Hematopoietic multipotent progenitor cell (in vitro differentiated cells): ENCODE data around the gene PCDHAC1. TPM values are rescaled to one million over a fixed set of nuclear protein-coding genes. Genes with fewer than 3 reads are reported as not detected.

Experiments used
- DNase-seq, 3 donors: peaks; one replicate each; pipeline ENCODE4 v3.0.0-alpha.2; 2011 to 2015; ENCODE audit warnings: low read depth in 2 of 3, low spot score in 2 of 3
- small RNA-seq: library from RNA; depleted of rRNA; stranded (forward); fragments of <200 nt; gene quantifications from one replicate; pipeline ENCODE3, GENCODE V24; 2012
- total RNA-seq: library from RNA; depleted of rRNA; stranded (reverse); fragments of >200 nt; gene quantifications from one replicate; pipeline ENCODE4 v1.2.3, GENCODE V29; 2012

Gene PCDHAC1
- total RNA-seq, 1 donor, result under 0.01 TPM

GRCh38 chr5:140966293-140967225 lies 40.5 kb downstream of the PCDHAC1 start, which contains the start of gene PCDHAC2:
Gene PCDHAC2 (plus strand): TSS chr5:140966476. CDS start chr5:140966767, 291 bp downstream.
- peak in 1 of 3 donors; percentile 0 for DNase-seq

DNA sequence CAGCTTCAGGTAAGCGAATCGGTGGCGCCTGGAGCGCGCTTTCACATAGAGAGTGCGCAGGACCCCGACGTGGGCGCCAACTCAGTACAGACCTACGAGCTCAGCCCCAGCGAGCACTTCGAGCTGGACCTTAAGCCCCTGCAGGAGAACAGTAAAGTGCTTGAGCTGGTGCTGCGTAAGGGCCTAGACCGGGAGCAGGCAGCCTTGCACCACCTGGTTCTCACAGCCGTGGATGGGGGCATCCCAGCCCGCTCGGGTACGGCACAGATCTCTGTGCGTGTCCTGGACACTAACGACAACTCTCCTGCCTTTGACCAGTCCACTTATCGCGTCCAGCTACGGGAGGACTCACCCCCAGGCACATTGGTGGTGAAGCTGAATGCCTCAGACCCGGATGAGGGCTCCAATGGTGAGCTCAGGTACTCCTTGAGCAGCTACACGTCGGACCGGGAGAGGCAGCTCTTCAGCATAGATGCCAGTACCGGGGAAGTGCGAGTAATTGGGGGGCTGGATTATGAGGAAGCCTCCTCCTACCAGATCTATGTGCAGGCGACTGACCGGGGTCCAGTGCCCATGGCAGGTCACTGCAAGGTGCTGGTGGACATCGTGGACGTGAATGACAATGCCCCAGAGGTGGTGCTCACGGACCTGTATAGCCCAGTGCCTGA lies 41.3 kb downstream of the PCDHAC1 start:
- no peak for DNase-seq

GRCh38 chr5:140969880-140970279 lies 43.8 kb downstream of the PCDHAC1 start:
- no peak for DNase-seq

- DNase-seq, result no peak
These were observed 47.5 kb downstream of the PCDHAC1 start for GRCh38 chr5:140973550-140973949.

DNA sequence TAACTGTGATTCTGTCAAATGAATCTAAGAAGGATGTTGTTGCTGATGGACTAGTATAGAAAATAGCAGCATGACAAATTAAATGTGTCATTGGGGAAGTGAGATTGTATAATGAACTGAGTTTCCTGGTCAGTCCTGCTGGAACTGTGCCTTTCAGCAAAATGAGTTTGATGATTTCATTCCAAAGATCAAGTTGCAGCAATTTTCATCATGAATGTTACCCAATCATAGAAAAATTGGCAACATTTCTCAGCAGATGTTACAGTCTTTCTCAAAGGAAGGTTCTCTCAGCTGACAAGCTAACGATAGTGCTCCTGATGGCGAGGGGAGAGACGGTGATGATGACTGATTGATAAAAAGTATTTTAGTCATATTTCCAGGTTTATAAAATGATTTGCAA lies 50.9 kb downstream of the PCDHAC1 start:
- no peak for DNase-seq

DNA sequence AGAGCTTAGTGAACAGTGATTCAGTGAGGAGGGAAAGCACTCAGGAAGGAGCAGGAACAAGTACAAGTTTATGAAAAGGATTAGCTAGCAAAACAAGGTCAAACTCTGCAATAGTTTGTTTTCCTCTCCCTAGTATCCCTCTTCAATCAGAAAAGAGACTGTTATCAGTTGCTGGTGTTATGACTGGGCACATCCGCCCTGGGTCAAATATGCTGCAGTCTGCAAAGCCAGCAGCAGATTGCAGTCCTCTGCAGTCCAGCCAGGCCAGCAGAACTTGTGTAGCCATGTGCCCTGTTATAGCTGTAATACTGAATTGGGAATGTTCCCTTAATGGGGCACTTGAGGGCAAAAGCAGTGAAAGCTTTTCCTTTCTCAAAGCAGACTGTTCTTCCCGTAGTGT lies 52.2 kb downstream of the PCDHAC1 start:
- no peak for DNase-seq

- DNase-seq, result no peak
These were observed 52.9 kb downstream of the PCDHAC1 start for GRCh38 chr5:140978983-140979382.

Small RNAs within 50 kb of the gene (small RNA-seq; reads per million reads assigned to genes)
- gene AC010223.1, result not detected

Other genes with a start within 250 kb of the PCDHAC1 start
- 41.2 TPM for gene HARS1, start 234.9 kb upstream of the PCDHAC1 start, total RNA-seq
- 24.0 TPM for gene HARS2, start 234.8 kb upstream of the PCDHAC1 start, total RNA-seq
- 22.1 TPM for gene ZMAT2, start 225.9 kb upstream of the PCDHAC1 start, total RNA-seq
- gene PCDHA1, start 140.2 kb upstream of the PCDHAC1 start, total RNA-seq, result not detected
- gene PCDHA2, start 131.4 kb upstream of the PCDHAC1 start, total RNA-seq, result under 0.01 TPM
- under 0.01 TPM for gene PCDHA3, start 125.2 kb upstream of the PCDHAC1 start, total RNA-seq
- gene PCDHA4, start 119.2 kb upstream of the PCDHAC1 start, total RNA-seq, result 0.27 TPM
- under 0.01 TPM for gene PCDHA5, start 104.7 kb upstream of the PCDHAC1 start, total RNA-seq
- under 0.01 TPM for gene PCDHA6, start 98.3 kb upstream of the PCDHAC1 start, total RNA-seq
- 0.27 TPM for gene PCDHA7, start 92.0 kb upstream of the PCDHAC1 start, total RNA-seq
- gene PCDHA8, start 85.1 kb upstream of the PCDHAC1 start, total RNA-seq, result under 0.01 TPM
- gene PCDHA9, start 77.9 kb upstream of the PCDHAC1 start, total RNA-seq, result under 0.01 TPM
- gene PCDHA10, start 70.4 kb upstream of the PCDHAC1 start, total RNA-seq, result under 0.01 TPM
- under 0.01 TPM for gene PCDHA11, start 57.3 kb upstream of the PCDHAC1 start, total RNA-seq
- under 0.01 TPM for gene PCDHA12, start 51.0 kb upstream of the PCDHAC1 start, total RNA-seq
- not detected for gene PCDHA13, start 44.2 kb upstream of the PCDHAC1 start, total RNA-seq
- under 0.01 TPM for gene PCDHAC2, start 40.2 kb downstream of the PCDHAC1 start, total RNA-seq
- gene PCDHB1, start 125.1 kb downstream of the PCDHAC1 start, total RNA-seq, result under 0.01 TPM
- 0.27 TPM for gene PCDHB2, start 168.3 kb downstream of the PCDHAC1 start, total RNA-seq
- gene PCDHB3, start 174.2 kb downstream of the PCDHAC1 start, total RNA-seq, result under 0.01 TPM
- under 0.01 TPM for gene PCDHB4, start 195.5 kb downstream of the PCDHAC1 start, total RNA-seq
- under 0.01 TPM for gene PCDHB5, start 208.9 kb downstream of the PCDHAC1 start, total RNA-seq
- not detected for gene PCDHB6, start 223.8 kb downstream of the PCDHAC1 start, total RNA-seq
- under 0.01 TPM for gene PCDHB7, start 246.3 kb downstream of the PCDHAC1 start, total RNA-seq